Measurements from ENCODE around the gene MDC1.

MDC1 gene

GRCh38 chr6:30700340-30700739 lies 16.7 kb downstream of the MDC1 start:
- H3K27me3 ChIP-seq (ENCODE audit: insufficient read depth, low read length) = no peaks in the 10 kb centered on the region
- H3K14ac ChIP-seq (ENCODE audit: low read length) = no peak overlapping the region
- H4K8ac ChIP-seq (ENCODE audit: low read depth, low read length) = no peak overlapping the region
- H3K18ac ChIP-seq (ENCODE audit: low read length) = no peak overlapping the region
- H3K4me2 ChIP-seq (ENCODE audit: low read length) = no peak overlapping the region
- no peak overlapping the region for H3K9ac ChIP-seq (ENCODE audit: low read length)
- no CpG with 5 or more reads among the region's 4 CpGs for WGBS (ENCODE audit: extremely low coverage, insufficient coverage, insufficient read length)
- peaks cover 10 to 18% of the 10 kb centered on the region in 2 experiments for H3K4me1 ChIP-seq (ENCODE audit: control insufficient read depth in 1 of 2, insufficient read depth in 2 of 2, low read length in 2 of 2)
- H4K12ac ChIP-seq (ENCODE audit: low read depth, low read length) = no peak overlapping the region
- peak; percentile 78 to 85 for DNase-seq
- no peaks in the 10 kb centered on the region for H3K79me2 ChIP-seq (ENCODE audit: control insufficient read depth, insufficient read depth, low read length, poor library complexity)
- H3K4me3 ChIP-seq (ENCODE audit: low read depth, low read length) = no peak overlapping the region
- no peak overlapping the region for H2BK120ac ChIP-seq (ENCODE audit: insufficient read depth, low read length, poor library complexity)
- no peak overlapping the region for H3K27ac ChIP-seq (ENCODE audit: low read depth, low read length)
- H3K9me3 ChIP-seq (ENCODE audit: insufficient read depth, low read depth, low read length) = no peaks in the 10 kb centered on the region
- no peak overlapping the region for H3K4ac ChIP-seq (ENCODE audit: low read depth, low read length)
- no peak overlapping the region for H2BK12ac ChIP-seq (ENCODE audit: low read length)
- H2AK5ac ChIP-seq (ENCODE audit: low read length) = no peak overlapping the region
- peaks cover 20 to 27% of the 10 kb centered on the region in 2 experiments for H3K36me3 ChIP-seq (ENCODE audit: control insufficient read depth in 1 of 2, insufficient read depth in 2 of 2, low read length in 2 of 2)
- H2BK5ac ChIP-seq (ENCODE audit: low read depth, low read length, poor library complexity) = no peak overlapping the region
- no peak overlapping the region for H3K23ac ChIP-seq (ENCODE audit: low read length)
- H2AFZ ChIP-seq (ENCODE audit: insufficient read depth, low read length, poor library complexity) = no peak overlapping the region
- no peaks in the 10 kb centered on the region for H3K79me1 ChIP-seq (ENCODE audit: low read length)
- no peak overlapping the region for H4K91ac ChIP-seq (ENCODE audit: low read depth, low read length)

DNA sequence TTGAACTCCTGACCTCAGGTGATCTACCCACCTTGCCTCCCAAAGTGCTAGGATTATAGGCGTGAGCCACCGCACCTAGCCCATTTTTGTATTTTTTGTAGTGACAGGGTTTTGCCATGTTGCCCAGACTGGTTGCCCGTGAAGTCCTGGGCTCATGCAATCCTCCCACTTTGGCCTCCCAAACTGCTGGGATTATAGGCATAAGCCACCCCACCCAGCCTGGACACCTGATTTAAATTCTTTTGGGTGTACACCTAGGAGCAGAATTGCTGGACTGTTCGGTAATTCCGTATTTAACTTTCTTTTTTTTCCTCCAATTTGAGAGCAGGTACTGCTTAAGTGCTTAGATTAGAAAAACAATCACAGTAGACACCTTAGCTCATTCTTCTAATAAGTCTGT lies 20.6 kb downstream of the MDC1 start:
- Histone ChIP-seq H3K14ac (ENCODE audit: low read length) (no peak overlapping the region), H3K18ac (ENCODE audit: low read length) (no peak overlapping the region), H3K36me3 (ENCODE audit: control insufficient read depth in 1 of 2, insufficient read depth in 2 of 2, low read length in 2 of 2) (peaks cover 0 to 2% of the 10 kb centered on the region in 2 experiments), H2BK12ac (ENCODE audit: low read length) (no peak overlapping the region), H2AFZ (ENCODE audit: insufficient read depth, low read length, poor library complexity) (no peak overlapping the region), H3K79me2 (ENCODE audit: control insufficient read depth, insufficient read depth, low read length, poor library complexity) (no peaks in the 10 kb centered on the region), H2BK120ac (ENCODE audit: insufficient read depth, low read length, poor library complexity) (no peak overlapping the region), H3K4me3 (ENCODE audit: low read depth, low read length) (no peak overlapping the region), H3K79me1 (ENCODE audit: low read length) (no peaks in the 10 kb centered on the region), H3K4ac (ENCODE audit: low read depth, low read length) (no peak overlapping the region), H4K8ac (ENCODE audit: low read depth, low read length) (no peak overlapping the region), H3K9ac (ENCODE audit: low read length) (no peak overlapping the region), H3K27ac (ENCODE audit: low read depth, low read length) (no peak overlapping the region), H4K91ac (ENCODE audit: low read depth, low read length) (no peak overlapping the region), H3K23ac (ENCODE audit: low read length) (no peak overlapping the region), H4K12ac (ENCODE audit: low read depth, low read length) (no peak overlapping the region), H3K27me3 (ENCODE audit: insufficient read depth, low read length) (no peaks in the 10 kb centered on the region), H3K4me2 (ENCODE audit: low read length) (no peak overlapping the region), H3K9me3 (ENCODE audit: insufficient read depth, low read depth, low read length) (no peaks in the 10 kb centered on the region), H2AK5ac (ENCODE audit: low read length) (no peak overlapping the region), H3K4me1 (ENCODE audit: control insufficient read depth in 1 of 2, insufficient read depth in 2 of 2, low read length in 2 of 2) (peaks cover 5 to 8% of the 10 kb centered on the region in 2 experiments), H2BK5ac (ENCODE audit: low read depth, low read length, poor library complexity) (no peak overlapping the region)
- DNase-seq = no peak
- WGBS (ENCODE audit: extremely low coverage, insufficient coverage, insufficient read length) = no CpG with 5 or more reads among the region's 5 CpGs

GRCh38 chr6:30691208-30691847 lies 25.8 kb downstream of the MDC1 start:
- Histone ChIP-seq H3K9me3 (ENCODE audit: insufficient read depth, low read depth, low read length) (peaks cover 1% of the 10 kb centered on the region), H3K36me3 (ENCODE audit: control insufficient read depth in 1 of 2, insufficient read depth in 2 of 2, low read length in 2 of 2) (peaks cover 0 to 5% of the 10 kb centered on the region in 2 experiments), H4K91ac (ENCODE audit: low read depth, low read length) (no peak overlapping the region), H3K4me3 (ENCODE audit: low read depth, low read length) (no peak overlapping the region), H3K27ac (ENCODE audit: low read depth, low read length) (no peak overlapping the region), H2BK12ac (ENCODE audit: low read length) (no peak overlapping the region), H2AK5ac (ENCODE audit: low read length) (no peak overlapping the region), H2BK120ac (ENCODE audit: insufficient read depth, low read length, poor library complexity) (no peak overlapping the region), H3K4me2 (ENCODE audit: low read length) (peak overlapping the region; percentile 74), H2AFZ (ENCODE audit: insufficient read depth, low read length, poor library complexity) (no peak overlapping the region), H3K9ac (ENCODE audit: low read length) (no peak overlapping the region), H3K27me3 (ENCODE audit: insufficient read depth, low read length) (no peaks in the 10 kb centered on the region), H3K18ac (ENCODE audit: low read length) (no peak overlapping the region), H4K12ac (ENCODE audit: low read depth, low read length) (no peak overlapping the region), H3K14ac (ENCODE audit: low read length) (no peak overlapping the region), H4K8ac (ENCODE audit: low read depth, low read length) (no peak overlapping the region), H3K4ac (ENCODE audit: low read depth, low read length) (no peak overlapping the region), H3K79me2 (ENCODE audit: control insufficient read depth, insufficient read depth, low read length, poor library complexity) (peaks cover 8% of the 10 kb centered on the region), H3K23ac (ENCODE audit: low read length) (no peak overlapping the region), H2BK5ac (ENCODE audit: low read depth, low read length, poor library complexity) (no peak overlapping the region), H3K79me1 (ENCODE audit: low read length) (peaks cover 15% of the 10 kb centered on the region), H3K4me1 (ENCODE audit: control insufficient read depth in 1 of 2, insufficient read depth in 2 of 2, low read length in 2 of 2) (peaks cover 15 to 17% of the 10 kb centered on the region in 2 experiments)
- WGBS (ENCODE audit: extremely low coverage, insufficient coverage, insufficient read length) = no CpG with 5 or more reads among the region's 8 CpGs
- DNase-seq = peak; percentile 55 to 58

DNA sequence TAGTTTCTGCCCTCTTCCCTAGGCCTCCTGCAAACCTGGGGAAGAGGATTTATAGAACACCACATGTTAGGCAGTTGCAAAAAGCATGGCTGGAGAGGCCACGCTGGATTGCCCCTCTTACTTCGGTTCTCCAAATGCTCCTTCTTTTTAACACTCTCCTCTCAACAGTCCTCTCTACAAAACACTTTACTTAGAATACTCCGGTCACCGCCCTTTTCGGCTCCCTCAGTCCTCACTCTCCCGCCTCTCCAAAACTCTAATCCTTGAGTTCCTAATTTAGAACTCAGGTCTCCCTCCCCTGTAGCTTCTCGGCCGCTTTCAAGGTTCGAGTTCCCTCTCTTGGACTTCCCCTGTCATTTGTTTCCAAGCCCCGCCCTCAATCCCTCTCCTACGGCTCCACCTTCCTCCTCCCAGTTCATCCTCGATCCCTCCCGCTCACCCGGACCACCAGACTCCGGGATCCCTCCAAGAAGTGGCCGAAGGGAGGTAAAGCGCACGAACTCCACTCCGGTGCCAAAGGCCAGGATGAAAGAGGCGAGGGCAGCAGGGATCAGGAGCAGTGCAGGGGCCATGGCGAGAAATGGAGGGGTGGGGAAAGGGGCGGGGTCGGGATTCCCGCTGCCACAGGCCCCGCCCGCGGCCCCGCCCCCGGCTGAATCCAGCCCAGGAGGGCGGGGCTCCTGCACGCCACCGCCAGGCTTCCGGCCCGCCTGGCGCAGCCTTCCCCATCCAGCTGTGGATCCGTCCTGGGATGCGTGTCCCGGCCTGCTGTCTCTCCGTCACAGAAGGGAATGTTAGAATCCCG lies 26.5 kb downstream of the MDC1 start, which contains the start of gene NRM:
NRM (minus strand) TSS at position 582 of the 805 bp plus-strand sequence; CDS start at position 572, 10 bp downstream.
- no CpG with 5 or more reads among the region's 40 CpGs for WGBS (ENCODE audit: extremely low coverage, insufficient coverage, insufficient read length)

More for the DNA sequence above, 26.5 kb downstream of the MDC1 start, which contains the start of gene NRM:
- H4K12ac ChIP-seq (ENCODE audit: low read depth, low read length) = peak within 1 kb of the TSS; percentile 80
- H3K79me2 ChIP-seq (ENCODE audit: control insufficient read depth, insufficient read depth, low read length, poor library complexity) = peaks cover 15% of the 10 kb centered on the region
- H3K4me3 ChIP-seq (ENCODE audit: low read depth, low read length) = peak within 1 kb of the TSS; percentile 81
- H3K9me3 ChIP-seq (ENCODE audit: insufficient read depth, low read depth, low read length) = peaks cover 1% of the 10 kb centered on the region
- peak within 1 kb of the TSS; percentile 77 for H3K27ac ChIP-seq (ENCODE audit: low read depth, low read length)
- peak within 1 kb of the TSS; percentile 75 for H2BK12ac ChIP-seq (ENCODE audit: low read length)
- H3K14ac ChIP-seq (ENCODE audit: low read length) = peak within 1 kb of the TSS; percentile 91
- H3K9ac ChIP-seq (ENCODE audit: low read length) = peak within 1 kb of the TSS; percentile 50
- H3K79me1 ChIP-seq (ENCODE audit: low read length) = peaks cover 22% of the 10 kb centered on the region
- peak within 1 kb of the TSS; percentile 96 for H3K18ac ChIP-seq (ENCODE audit: low read length)
- H4K91ac ChIP-seq (ENCODE audit: low read depth, low read length) = peak within 1 kb of the TSS; percentile 85
- peaks cover 2 to 5% of the 10 kb centered on the region in 2 experiments for H3K36me3 ChIP-seq (ENCODE audit: control insufficient read depth in 1 of 2, insufficient read depth in 2 of 2, low read length in 2 of 2)
- H3K23ac ChIP-seq (ENCODE audit: low read length) = no peak within 1 kb of the TSS
- H3K4ac ChIP-seq (ENCODE audit: low read depth, low read length) = peak within 1 kb of the TSS; percentile 49
- peak within 1 kb of the TSS; percentile 83 for H2BK5ac ChIP-seq (ENCODE audit: low read depth, low read length, poor library complexity)
- H3K4me2 ChIP-seq (ENCODE audit: low read length) = peak within 1 kb of the TSS; percentile 74
- no peak within 1 kb of the TSS for H2AK5ac ChIP-seq (ENCODE audit: low read length)
- H3K4me1 ChIP-seq (ENCODE audit: control insufficient read depth in 1 of 2, insufficient read depth in 2 of 2, low read length in 2 of 2) = peaks cover 20 to 21% of the 10 kb centered on the region in 2 experiments
- peak within 1 kb of the TSS; percentile 94 for H2AFZ ChIP-seq (ENCODE audit: insufficient read depth, low read length, poor library complexity)
- H2BK120ac ChIP-seq (ENCODE audit: insufficient read depth, low read length, poor library complexity) = peak within 1 kb of the TSS; percentile 75
- peak within 1 kb of the TSS; percentile 86 for H4K8ac ChIP-seq (ENCODE audit: low read depth, low read length)
- DNase-seq = peak; percentile 88 to 92
- H3K27me3 ChIP-seq (ENCODE audit: insufficient read depth, low read length) = no peaks in the 10 kb centered on the region
